ENCODE measurements around the gene HMGB3. TPM values are rescaled to one million over a fixed set of nuclear protein-coding genes. Genes with fewer than 3 reads are reported as not detected.

The HMGB3 gene
- total RNA-seq, 1 experiment from 2014 or later: 251 TPM

GRCh38 chrX:150990910-150991309 lies 7.8 kb downstream of the HMGB3 start:
- no peaks in the 10 kb centered on the region for H3K9me3 ChIP-seq (ENCODE audit: control insufficient read depth, insufficient read depth, low read depth, low read length)
- TF ChIP-seq, protein P1, sequence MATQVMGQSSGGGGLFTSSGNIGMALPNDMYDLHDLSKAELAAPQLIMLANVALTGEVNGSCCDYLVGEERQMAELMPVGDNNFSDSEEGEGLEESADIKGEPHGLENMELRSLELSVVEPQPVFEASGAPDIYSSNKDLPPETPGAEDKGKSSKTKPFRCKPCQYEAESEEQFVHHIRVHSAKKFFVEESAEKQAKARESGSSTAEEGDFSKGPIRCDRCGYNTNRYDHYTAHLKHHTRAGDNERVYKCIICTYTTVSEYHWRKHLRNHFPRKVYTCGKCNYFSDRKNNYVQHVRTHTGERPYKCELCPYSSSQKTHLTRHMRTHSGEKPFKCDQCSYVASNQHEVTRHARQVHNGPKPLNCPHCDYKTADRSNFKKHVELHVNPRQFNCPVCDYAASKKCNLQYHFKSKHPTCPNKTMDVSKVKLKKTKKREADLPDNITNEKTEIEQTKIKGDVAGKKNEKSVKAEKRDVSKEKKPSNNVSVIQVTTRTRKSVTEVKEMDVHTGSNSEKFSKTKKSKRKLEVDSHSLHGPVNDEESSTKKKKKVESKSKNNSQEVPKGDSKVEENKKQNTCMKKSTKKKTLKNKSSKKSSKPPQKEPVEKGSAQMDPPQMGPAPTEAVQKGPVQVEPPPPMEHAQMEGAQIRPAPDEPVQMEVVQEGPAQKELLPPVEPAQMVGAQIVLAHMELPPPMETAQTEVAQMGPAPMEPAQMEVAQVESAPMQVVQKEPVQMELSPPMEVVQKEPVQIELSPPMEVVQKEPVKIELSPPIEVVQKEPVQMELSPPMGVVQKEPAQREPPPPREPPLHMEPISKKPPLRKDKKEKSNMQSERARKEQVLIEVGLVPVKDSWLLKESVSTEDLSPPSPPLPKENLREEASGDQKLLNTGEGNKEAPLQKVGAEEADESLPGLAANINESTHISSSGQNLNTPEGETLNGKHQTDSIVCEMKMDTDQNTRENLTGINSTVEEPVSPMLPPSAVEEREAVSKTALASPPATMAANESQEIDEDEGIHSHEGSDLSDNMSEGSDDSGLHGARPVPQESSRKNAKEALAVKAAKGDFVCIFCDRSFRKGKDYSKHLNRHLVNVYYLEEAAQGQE (IDR thresholded peaks at IDR 0.05; ENCODE audit: insufficient read depth in 1 of 2, low read depth in 2 of 2, low read length in 1 of 2): no peak
- no peak for TF ChIP-seq SIN3A (IDR thresholded peaks at IDR 0.05; ENCODE audit: borderline replicate concordance, insufficient read depth, low read depth, low read length)
- no peak; the same call in 1 of the 2 replicates for TF ChIP-seq TCF7L2 (IDR thresholded peaks at IDR 0.05; ENCODE audit: low read depth, low read length)
- TF ChIP-seq, protein P2, sequence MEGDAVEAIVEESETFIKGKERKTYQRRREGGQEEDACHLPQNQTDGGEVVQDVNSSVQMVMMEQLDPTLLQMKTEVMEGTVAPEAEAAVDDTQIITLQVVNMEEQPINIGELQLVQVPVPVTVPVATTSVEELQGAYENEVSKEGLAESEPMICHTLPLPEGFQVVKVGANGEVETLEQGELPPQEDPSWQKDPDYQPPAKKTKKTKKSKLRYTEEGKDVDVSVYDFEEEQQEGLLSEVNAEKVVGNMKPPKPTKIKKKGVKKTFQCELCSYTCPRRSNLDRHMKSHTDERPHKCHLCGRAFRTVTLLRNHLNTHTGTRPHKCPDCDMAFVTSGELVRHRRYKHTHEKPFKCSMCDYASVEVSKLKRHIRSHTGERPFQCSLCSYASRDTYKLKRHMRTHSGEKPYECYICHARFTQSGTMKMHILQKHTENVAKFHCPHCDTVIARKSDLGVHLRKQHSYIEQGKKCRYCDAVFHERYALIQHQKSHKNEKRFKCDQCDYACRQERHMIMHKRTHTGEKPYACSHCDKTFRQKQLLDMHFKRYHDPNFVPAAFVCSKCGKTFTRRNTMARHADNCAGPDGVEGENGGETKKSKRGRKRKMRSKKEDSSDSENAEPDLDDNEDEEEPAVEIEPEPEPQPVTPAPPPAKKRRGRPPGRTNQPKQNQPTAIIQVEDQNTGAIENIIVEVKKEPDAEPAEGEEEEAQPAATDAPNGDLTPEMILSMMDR (IDR thresholded peaks at IDR 0.05): no peak
- no peak for TF ChIP-seq POLR2AphosphoS5 (IDR thresholded peaks at IDR 0.05; ENCODE audit: low read depth, low read length)
- DNase-seq (ENCODE audit: low read depth, low spot score) (no peak), ATAC-seq (peak; percentile 76)
- no peak overlapping the region for H3K4me3 ChIP-seq (ENCODE audit: low read depth in 2 of 2, low read length in 2 of 2)
- H3K27ac ChIP-seq (ENCODE audit: low read length): no peak overlapping the region
- CTCF ChIA-PET: no interaction called here
- H3K27me3 ChIP-seq (ENCODE audit: control insufficient read depth, insufficient read depth, low read length): no peaks in the 10 kb centered on the region
- H3K4me1 ChIP-seq (ENCODE audit: control insufficient read depth, insufficient read depth, low read length): peaks cover 9% of the 10 kb centered on the region
- H3K36me3 ChIP-seq (ENCODE audit: control insufficient read depth, insufficient read depth, low read length): peaks cover 5% of the 10 kb centered on the region
- BruUV-seq (replicated peaks): no TSS peak
- intact Hi-C loops (cut with micrococcal nuclease; ENCODE audit: unreplicated experiment): loop anchor here (5.0 kb wide), 1 partner anchor 91 kb away; no protein-coding TSS in a partner anchor
- in situ Hi-C loops (cut with HindIII; ENCODE audit: low pct_unique_long_range_greater_than_20kb, low sequenced_read_pairs): no loop called here
- POLR2A ChIA-PET: no interaction called here

DNA sequence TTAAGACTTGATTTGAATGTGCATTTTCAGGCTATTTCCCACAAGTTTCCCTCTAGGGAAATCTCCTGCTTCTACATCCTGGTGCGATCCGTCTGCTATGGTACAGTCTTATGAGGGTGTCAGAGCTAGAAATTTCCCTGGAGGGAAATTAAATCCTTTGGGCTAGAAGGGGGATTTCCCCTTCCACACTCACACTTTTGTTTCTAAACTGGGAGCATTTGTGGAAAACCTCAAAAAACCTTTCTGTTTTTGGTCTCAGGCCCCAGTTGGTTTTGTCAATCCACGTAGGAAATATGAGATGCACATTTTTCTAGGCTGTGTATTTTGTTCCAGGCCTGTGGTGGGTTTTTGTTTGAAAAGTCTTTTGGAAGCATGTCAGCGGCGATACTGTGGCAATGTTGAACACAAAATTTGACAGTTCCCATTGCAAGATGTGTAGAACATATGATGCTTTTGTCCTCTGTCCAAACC lies 17.8 kb downstream of the HMGB3 start:
- H3K9me3 ChIP-seq (ENCODE audit: control insufficient read depth, insufficient read depth, low read depth, low read length): no peaks in the 10 kb centered on the region
- in situ Hi-C loops (cut with HindIII; ENCODE audit: low pct_unique_long_range_greater_than_20kb, low sequenced_read_pairs): no loop called here
- no peak overlapping the region for H3K27ac ChIP-seq (ENCODE audit: low read length)
- TF ChIP-seq TCF7L2 (IDR thresholded peaks at IDR 0.05; ENCODE audit: low read depth, low read length) (no peak), POLR2AphosphoS5 (IDR thresholded peaks at IDR 0.05; ENCODE audit: low read depth, low read length) (no peak), SIN3A (IDR thresholded peaks at IDR 0.05; ENCODE audit: borderline replicate concordance, insufficient read depth, low read depth, low read length) (no peak)
- TF ChIP-seq, protein P1 (IDR thresholded peaks at IDR 0.05; ENCODE audit: insufficient read depth in 1 of 2, low read depth in 2 of 2, low read length in 1 of 2): no peak
- TF ChIP-seq, protein P2 (IDR thresholded peaks at IDR 0.05): no peak
- CTCF ChIA-PET: interaction anchor here (0.6 kb wide), 1 partner anchor 228 kb away, joined by 4 read pairs; no protein-coding TSS in a partner anchor
- no peaks in the 10 kb centered on the region for H3K36me3 ChIP-seq (ENCODE audit: control insufficient read depth, insufficient read depth, low read length)
- no TSS peak for BruUV-seq (replicated peaks)
- intact Hi-C loops (cut with micrococcal nuclease; ENCODE audit: unreplicated experiment): no loop called here
- H3K27me3 ChIP-seq (ENCODE audit: control insufficient read depth, insufficient read depth, low read length): no peaks in the 10 kb centered on the region
- DNase-seq (ENCODE audit: low read depth, low spot score) (no peak), ATAC-seq (no peak)
- POLR2A ChIA-PET: no interaction called here
- no peak overlapping the region for H3K4me3 ChIP-seq (ENCODE audit: low read depth in 2 of 2, low read length in 2 of 2)
- no peaks in the 10 kb centered on the region for H3K4me1 ChIP-seq (ENCODE audit: control insufficient read depth, insufficient read depth, low read length)
